Kidney (tissue), 14 donors: ENCODE data around the gene GALNT11. TPM values are rescaled to one million over a fixed set of nuclear protein-coding genes. Genes with fewer than 3 reads are reported as not detected.

Experiments used
- DNase-seq, 5 donors: peaks; one replicate each; pipeline ENCODE4 v3.0.0-alpha.2; 2013 to 2020
- FAIRE-seq: peaks from 2 replicates; lab custom pipeline; 2012; peaks lifted over from hg19 to GRCh38; lab: Jason Lieb, UNC
- H3K27ac ChIP-seq, 2 donors: one replicate each; pipeline ENCODE4 v1.7.0; 2013; ENCODE audit warnings: low read depth in 2 of 2, low read length in 2 of 2, inconsistent platforms in 1 of 2
- H3K27me3 ChIP-seq: one replicate; pipeline ENCODE4 v1.7.1; 2013; ENCODE audit warnings: low read length, inconsistent platforms; ENCODE audit not compliant: control insufficient read depth, insufficient read depth
- H3K36me3 ChIP-seq, 3 donors: one replicate each; pipeline versions ENCODE4 v1.7.0 to v1.7.1; 2013; ENCODE audit warnings: low read length in 3 of 3, control low read depth in 1 of 3, inconsistent platforms in 1 of 3; ENCODE audit not compliant: insufficient read depth in 3 of 3, control insufficient read depth in 2 of 3
- H3K4me1 ChIP-seq, 3 donors: one replicate each; pipeline versions ENCODE4 v1.7.0 to v1.7.1; 2013; ENCODE audit warnings: low read length in 3 of 3, inconsistent platforms in 1 of 3, low read depth in 1 of 3; ENCODE audit not compliant: control insufficient read depth in 2 of 3, insufficient read depth in 2 of 3
- H3K4me3 ChIP-seq, 3 donors: one replicate each; pipeline versions ENCODE4 v1.7.0 to v1.8.1; 2013; ENCODE audit warnings: low read length in 3 of 3, control low read depth in 1 of 3, inconsistent platforms in 1 of 3
- H3K9ac ChIP-seq, 3 donors: one replicate each; pipeline versions ENCODE4 v1.7.0 to v1.7.1; 2013; ENCODE audit warnings: low read length in 3 of 3, control low read depth in 1 of 3, inconsistent platforms in 1 of 3
- H3K9me3 ChIP-seq, 3 donors: one replicate each; pipeline versions ENCODE4 v1.7.0 to v1.7.1; 2013; ENCODE audit warnings: low read length in 3 of 3, control low read depth in 1 of 3, inconsistent platforms in 1 of 3; ENCODE audit not compliant: control insufficient read depth in 2 of 3, insufficient read depth in 1 of 3
- intact Hi-C: fragments of 100-400 bp; cut with DNase I; formaldehyde crosslinking; loops from one replicate; pipeline ENCODE4 v1.11.1; 2022
- polyA plus RNA-seq: library from polyadenylated mRNA; stranded (reverse); fragments of 350-450 nt; fragmentation: Illumina TruSeq; extraction: RNeasy Lipid Tissue Mini Kit (QIAGEN cat#74804); gene quantifications from one replicate; pipeline ENCODE4 v1.2.3, GENCODE V29; 2014; ENCODE audit warnings: low read depth, low replicate concordance; ENCODE audit not compliant: insufficient read depth
- total RNA-seq: library from RNA; stranded (reverse); fragmentation: NEBNext Ultra II Directional; extraction: Animal tissue kit (Norgen Biotek cat#: 25700); gene quantifications from one replicate; pipeline ENCODE4 v1.2.1, GENCODE V29; 2021
- TF ChIP-seq, protein P1 (sequence below): IDR thresholded peaks from 3 replicates; pipeline ENCODE4 v1.5.1; 2012; ENCODE audit warnings: mild to moderate bottlenecking, moderate library complexity, borderline replicate concordance; ENCODE audit not compliant: insufficient read depth; ENCODE audit errors: extremely low read depth
- donor health status: control.
- donor health status: control.
- donor health status: control.
- donor health status: control.
- donor health status: control.
- donor health status: DM: yes; HTN: yes; CAD: no.
- donor health status: Normal renal cell carcinoma (clear cell type).

Gene GALNT11
- total and polyA plus RNA-seq, 2 donors from 2014 or later: 86.3 to 116 TPM

DNA sequence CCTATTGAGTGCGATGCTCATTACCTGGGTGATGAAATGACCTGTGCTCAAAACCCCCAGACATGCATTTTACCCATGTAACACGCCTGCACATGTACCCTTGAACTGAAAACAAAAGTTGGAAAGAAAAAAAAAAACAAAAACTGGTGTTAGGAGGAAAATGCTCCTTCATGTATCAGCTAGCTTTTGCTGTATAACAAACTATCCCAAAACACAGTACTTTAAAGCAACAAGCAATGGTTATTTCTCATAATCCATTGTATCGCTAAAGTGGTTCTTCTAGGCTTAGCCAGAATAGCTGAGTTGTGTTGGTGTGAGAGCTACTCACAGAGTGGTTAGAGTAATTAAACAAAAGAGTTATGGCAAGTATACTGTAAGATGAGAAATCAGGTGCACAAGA, 12.2 kb upstream of the GALNT11 start:
- Histone ChIP-seq H3K36me3 (no peaks in the 10 kb centered on the region), H3K4me1 (no peaks in the 10 kb centered on the region), H3K27me3 (no peaks in the 10 kb centered on the region), H3K4me3 (no peak overlapping the region), H3K27ac (no peak overlapping the region), H3K9ac (no peak overlapping the region), H3K9me3 (no peaks in the 10 kb centered on the region)
- intact Hi-C loops: no loop called here
- FAIRE-seq (no peak), DNase-seq (no peak)
- TF ChIP-seq, protein P1, sequence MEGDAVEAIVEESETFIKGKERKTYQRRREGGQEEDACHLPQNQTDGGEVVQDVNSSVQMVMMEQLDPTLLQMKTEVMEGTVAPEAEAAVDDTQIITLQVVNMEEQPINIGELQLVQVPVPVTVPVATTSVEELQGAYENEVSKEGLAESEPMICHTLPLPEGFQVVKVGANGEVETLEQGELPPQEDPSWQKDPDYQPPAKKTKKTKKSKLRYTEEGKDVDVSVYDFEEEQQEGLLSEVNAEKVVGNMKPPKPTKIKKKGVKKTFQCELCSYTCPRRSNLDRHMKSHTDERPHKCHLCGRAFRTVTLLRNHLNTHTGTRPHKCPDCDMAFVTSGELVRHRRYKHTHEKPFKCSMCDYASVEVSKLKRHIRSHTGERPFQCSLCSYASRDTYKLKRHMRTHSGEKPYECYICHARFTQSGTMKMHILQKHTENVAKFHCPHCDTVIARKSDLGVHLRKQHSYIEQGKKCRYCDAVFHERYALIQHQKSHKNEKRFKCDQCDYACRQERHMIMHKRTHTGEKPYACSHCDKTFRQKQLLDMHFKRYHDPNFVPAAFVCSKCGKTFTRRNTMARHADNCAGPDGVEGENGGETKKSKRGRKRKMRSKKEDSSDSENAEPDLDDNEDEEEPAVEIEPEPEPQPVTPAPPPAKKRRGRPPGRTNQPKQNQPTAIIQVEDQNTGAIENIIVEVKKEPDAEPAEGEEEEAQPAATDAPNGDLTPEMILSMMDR: no peak

DNA sequence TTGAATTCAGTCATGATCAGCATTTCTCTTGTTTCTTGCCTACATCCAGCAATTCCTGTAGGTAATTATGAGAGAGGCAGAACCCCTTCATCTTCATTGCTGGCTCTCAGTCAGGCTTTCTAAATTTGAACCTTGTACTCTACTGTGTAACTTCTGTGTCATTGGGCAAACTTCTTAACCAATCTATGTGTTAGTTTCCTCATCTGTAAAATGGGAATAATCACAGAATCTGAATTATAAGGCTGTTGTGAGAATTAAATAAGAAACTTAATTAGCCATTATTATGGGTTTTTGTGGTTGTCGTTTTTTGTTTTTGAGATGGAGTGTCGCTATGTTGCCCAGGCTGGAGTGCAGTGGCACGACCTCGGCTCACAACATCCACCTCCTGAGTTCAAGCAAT, 11.5 kb upstream of the GALNT11 start:
- FAIRE-seq: no peak
- DNase-seq: no peak

DNA sequence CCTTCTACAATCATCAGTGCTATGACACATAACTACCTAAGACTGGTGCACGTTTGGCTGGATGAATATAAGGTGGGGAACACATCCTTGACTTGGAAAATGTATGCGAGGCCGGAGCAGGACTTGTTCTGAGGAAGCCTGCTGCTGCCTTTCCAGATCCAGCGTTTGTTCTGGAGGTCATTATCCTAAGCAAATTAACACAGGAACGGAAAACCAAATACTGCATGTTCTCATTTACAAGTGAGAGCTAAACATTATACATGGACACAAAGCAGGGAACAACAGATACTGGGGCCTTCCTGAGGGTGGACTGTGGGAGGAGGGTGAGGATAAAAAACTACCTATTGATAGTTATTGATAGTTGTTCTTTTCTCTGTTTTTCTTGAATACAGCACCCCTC, 10.8 kb upstream of the GALNT11 start:
- no peak overlapping the region for H3K4me3 ChIP-seq
- H3K9me3 ChIP-seq: no peaks in the 10 kb centered on the region
- no peaks in the 10 kb centered on the region for H3K27me3 ChIP-seq
- H3K36me3 ChIP-seq: no peaks in the 10 kb centered on the region
- H3K4me1 ChIP-seq: no peaks in the 10 kb centered on the region
- FAIRE-seq: no peak
- DNase-seq: no peak
- no peak overlapping the region for H3K27ac ChIP-seq
- TF ChIP-seq, protein P1: no peak
- H3K9ac ChIP-seq: no peak overlapping the region
- intact Hi-C loops: no loop called here

More for the DNA sequence above, 11.5 kb upstream of the GALNT11 start:
- Histone ChIP-seq H3K27me3 (no peaks in the 10 kb centered on the region), H3K9me3 (no peaks in the 10 kb centered on the region), H3K27ac (no peak overlapping the region), H3K4me3 (no peak overlapping the region), H3K4me1 (no peaks in the 10 kb centered on the region), H3K9ac (no peak overlapping the region), H3K36me3 (no peaks in the 10 kb centered on the region)
- TF ChIP-seq, protein P1: no peak
- intact Hi-C loops: no loop called here

DNA sequence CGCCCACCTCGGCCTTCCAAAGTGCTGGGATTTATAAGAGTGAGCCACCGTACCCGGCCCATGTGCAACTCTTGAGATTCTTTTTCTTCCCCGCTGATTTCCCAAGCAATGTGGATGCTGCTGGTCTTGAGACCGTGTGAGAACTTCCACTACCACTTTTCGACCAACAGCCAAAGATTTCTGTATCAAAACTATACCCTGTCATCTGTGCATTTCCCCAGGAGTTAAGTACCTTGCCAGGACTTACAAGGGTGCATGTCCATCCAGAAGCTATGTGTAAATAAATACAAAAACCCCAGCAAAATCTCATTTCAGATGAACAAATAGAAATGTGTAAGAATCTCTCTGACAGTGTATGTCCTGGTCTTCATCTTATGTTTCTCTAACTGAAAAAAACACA, 9.9 kb upstream of the GALNT11 start:
- no peak for DNase-seq
- no peaks in the 10 kb centered on the region for H3K27me3 ChIP-seq
- H3K9me3 ChIP-seq: no peaks in the 10 kb centered on the region
- intact Hi-C loops: no loop called here
- H3K36me3 ChIP-seq: no peaks in the 10 kb centered on the region
- H3K27ac ChIP-seq: no peak overlapping the region
- no peak overlapping the region for H3K4me3 ChIP-seq
- FAIRE-seq: no peak
- H3K4me1 ChIP-seq: no peaks in the 10 kb centered on the region
- H3K9ac ChIP-seq: no peak overlapping the region
- TF ChIP-seq, protein P1: no peak
